SK-N-SH (cell line): ENCODE results near the gene HDHD2. TPM values are rescaled to one million over a fixed set of nuclear protein-coding genes. Genes with fewer than 3 reads are reported as not detected.

Source experiments
- CTCF ChIA-PET: fragments of 300-600, 350-600 bp; formaldehyde crosslinking; extraction: SDS; loops from one replicate; lab custom pipeline; 2021; lab: Yijun Ruan, JAX
- POLR2A ChIA-PET: fragments of 350-600 bp; sonication (Branson Sonifier 250); formaldehyde crosslinking; extraction: SDS; loops from one replicate; lab custom pipeline; 2020; ENCODE audit warnings: antibody characterized with exemption, inconsistent platforms; lab: Yijun Ruan, JAX
- DNase-seq: peaks from one replicate; pipeline ENCODE4 v3.0.0; 2012
- H2AFZ ChIP-seq: fragments of 200-600 bp; sonication (generic); 2 replicates; pipeline ENCODE4 v1.8.1; 2016; ENCODE audit warnings: antibody characterized with exemption, mild to moderate bottlenecking, low read depth
- H3F3A ChIP-seq: fragments of 200-600 bp; sonication (generic); replicated peaks from 2 replicates; pipeline ENCODE3; 2016; ENCODE audit warnings: antibody characterized with exemption, mild to moderate bottlenecking; ENCODE audit not compliant: insufficient read depth
- H3K27ac ChIP-seq, 2 experiments: fragments of 200-500 bp in 1 of 2; fragments of 200-600 bp in 1 of 2; sonication (Bioruptor generic) in 1 of 2; sonication (generic), shearing (Covaris generic) in 1 of 2; 2 replicates each; pipeline versions ENCODE4 v1.5.1 to v1.6.1; 2014 to 2016; ENCODE audit warnings: low read depth in 2 of 2, inconsistent platforms in 1 of 2, low read length in 1 of 2, mild to moderate bottlenecking in 1 of 2, mixed read lengths in 1 of 2
- H3K27me3 ChIP-seq: fragments of 200-600 bp; sonication (generic), shearing (Covaris generic); 2 replicates; pipeline ENCODE4 v1.6.1; 2016; ENCODE audit warnings: mixed run types; ENCODE audit not compliant: insufficient read depth
- H3K36me3 ChIP-seq, 2 experiments: fragments of 200-500 bp in 1 of 2; fragments of 200-600 bp in 1 of 2; sonication (Bioruptor generic) in 1 of 2; sonication (generic) in 1 of 2; replicated peaks in 1 of 2; 2 replicates each; pipeline versions ENCODE3 to v1.5.1; 2014 to 2016; ENCODE audit warnings: low read length in 1 of 2, mild to moderate bottlenecking in 1 of 2; ENCODE audit not compliant: insufficient read depth in 2 of 2, control insufficient read depth in 1 of 2
- H3K4me1 ChIP-seq, 2 experiments: fragments of 200-500 bp in 1 of 2; fragments of 200-600 bp in 1 of 2; sonication (Bioruptor generic) in 1 of 2; sonication (generic), shearing (Covaris generic) in 1 of 2; 2 replicates each; pipeline versions ENCODE4 v1.5.1 to v1.6.1; 2014 to 2016; ENCODE audit warnings: low read depth in 1 of 2, low read length in 1 of 2, mixed run types in 1 of 2; ENCODE audit not compliant: insufficient read depth in 2 of 2, control insufficient read depth in 1 of 2
- H3K4me2 ChIP-seq: fragments of 200-600 bp; sonication (generic), shearing (Covaris generic); 2 replicates; pipeline ENCODE4 v1.6.1; 2017; ENCODE audit warnings: mixed run types
- H3K4me3 ChIP-seq, 2 experiments: fragments of 200-500 bp in 1 of 2; fragments of 200-600 bp in 1 of 2; sonication (Bioruptor generic) in 1 of 2; sonication (generic), shearing (Covaris generic) in 1 of 2; 2 replicates each; pipeline versions ENCODE4 v1.5.1 to v1.8.1; 2014 to 2016; ENCODE audit warnings: low read depth in 2 of 2, inconsistent platforms in 1 of 2, low read length in 1 of 2, mild to moderate bottlenecking in 1 of 2, mixed read lengths in 1 of 2, moderate library complexity in 1 of 2
- H3K79me2 ChIP-seq: fragments of 200-600 bp; sonication (generic); 2 replicates; pipeline ENCODE4 v1.8.1; 2017; ENCODE audit warnings: mild to moderate bottlenecking; ENCODE audit not compliant: insufficient read depth
- H3K9ac ChIP-seq: fragments of 200-600 bp; sonication (generic); 2 replicates; pipeline ENCODE4 v1.6.1; 2017; ENCODE audit warnings: mixed run types
- H3K9me2 ChIP-seq: fragments of 200-600 bp; sonication (generic); 2 replicates; pipeline ENCODE4 v1.6.1; 2017; ENCODE audit warnings: mixed run types
- H3K9me3 ChIP-seq: fragments of 200-600 bp; sonication (generic); 2 replicates; pipeline ENCODE4 v1.6.1; 2017; ENCODE audit warnings: mixed run types, mild to moderate bottlenecking, moderate library complexity
- H4K20me1 ChIP-seq: fragments of 200-600 bp; sonication (generic); 2 replicates; pipeline ENCODE4 v1.6.1; 2017; ENCODE audit warnings: mild to moderate bottlenecking, mixed run types; ENCODE audit not compliant: insufficient read depth
- CHD2 ChIP-seq: fragments of 150-350 bp; IDR thresholded peaks from 2 replicates; pipeline ENCODE4 v1.6.1; 2018; ENCODE audit warnings: low read length; ENCODE audit not compliant: partially characterized antibody
- ELF1 ChIP-seq: IDR thresholded peaks from 2 replicates; pipeline ENCODE4 v1.4.0; 2012
- EP300 ChIP-seq, 2 experiments: IDR thresholded peaks; 2 replicates each; pipeline versions ENCODE4 v1.4.0 to v1.6.1; 2012; ENCODE audit warnings: borderline replicate concordance in 1 of 2, low read depth in 1 of 2, low read length in 1 of 2
- EZH2phosphoT487 ChIP-seq: fragments of 200-600 bp; sonication (generic); IDR thresholded peaks from 2 replicates; pipeline ENCODE4 v1.6.1; 2017; ENCODE audit warnings: low read depth, mixed run types, mild to moderate bottlenecking, antibody characterized with exemption, moderate library complexity, borderline replicate concordance
- FOSL2 ChIP-seq: IDR thresholded peaks from 2 replicates; pipeline ENCODE4 v1.4.0; 2012; ENCODE audit warnings: low read depth, mild to moderate bottlenecking, moderate library complexity, borderline replicate concordance
- FOXJ3 ChIP-seq: sonication (generic); formaldehyde crosslinking; IDR thresholded peaks from 2 replicates; pipeline ENCODE4 v1.5.1; 2020; ENCODE audit warnings: mild to moderate bottlenecking, missing genetic modification reagents
- GABPA ChIP-seq: IDR thresholded peaks from 2 replicates; pipeline ENCODE4 v1.4.0; 2012; ENCODE audit warnings: low read depth, mild to moderate bottlenecking
- GATA2 ChIP-seq: sonication (generic); formaldehyde crosslinking; IDR thresholded peaks from 2 replicates; pipeline ENCODE4 v1.5.0; 2020; ENCODE audit warnings: mild to moderate bottlenecking, missing genetic modification reagents
- NRF1 ChIP-seq: IDR thresholded peaks from 2 replicates; pipeline ENCODE4 v1.6.1; 2012; ENCODE audit warnings: low read depth, mild to moderate bottlenecking, low read length
- RAD21 ChIP-seq: IDR thresholded peaks from 2 replicates; pipeline ENCODE4 v1.6.1; 2012; ENCODE audit warnings: mild to moderate bottlenecking, low read length
- REST ChIP-seq: IDR thresholded peaks from 2 replicates; pipeline ENCODE4 v1.6.1; 2012; ENCODE audit warnings: mild to moderate bottlenecking, low read depth, low read length, moderate library complexity
- USF1 ChIP-seq: IDR thresholded peaks from 2 replicates; pipeline ENCODE4 v1.4.0; 2012; ENCODE audit warnings: low read depth, borderline replicate concordance
- USF2 ChIP-seq: fragments of 150-350 bp; IDR thresholded peaks from 2 replicates; pipeline ENCODE4 v1.6.1; 2017; ENCODE audit warnings: antibody characterized with exemption, low read length, low read depth, borderline replicate concordance
- WGBS: methylation state at CpG from one replicate; pipeline ENCODE4 v1.1.6; 2017; ENCODE audit warnings: low lambda C conversion rate; 5-methylcytosine and 5-hydroxymethylcytosine counted together
- polyA plus RNA-seq, 3 experiments: library from polyadenylated mRNA; depleted of rRNA; stranded (reverse); fragments of >200 nt; gene quantifications; 2 replicates each; pipeline ENCODE4 v1.2.3, GENCODE V29; 2012
- TF ChIP-seq, protein P1 (sequence below): fragments of 200-600 bp; sonication (generic); IDR thresholded peaks from 2 replicates; pipeline ENCODE4 v1.6.1; 2017; ENCODE audit warnings: antibody characterized with exemption, mild to moderate bottlenecking, moderate library complexity

The HDHD2 gene
- polyA plus RNA-seq, 1 of the 3 experiments (the other 2 are of a cell fraction) = 10.6 TPM

DNA sequence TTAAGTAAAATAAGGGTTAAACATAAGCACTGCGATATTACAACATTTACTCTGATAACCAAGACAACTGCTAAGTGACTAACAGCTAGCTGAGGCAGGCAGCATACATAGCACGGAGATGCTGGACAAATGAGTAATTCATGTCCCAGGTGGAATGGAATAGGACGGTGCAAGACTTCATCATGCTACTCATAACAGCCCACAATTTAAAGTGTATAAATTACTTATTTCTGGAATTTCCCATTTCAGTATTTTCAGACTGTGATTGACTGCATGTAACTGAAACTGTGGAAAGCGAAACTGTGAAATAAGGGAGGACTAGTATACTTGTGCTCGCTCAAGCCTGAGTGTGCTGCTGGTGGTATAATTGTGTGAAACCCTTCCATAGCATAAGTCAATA lies 12.9 kb upstream of the HDHD2 start:
- H3K9me2 ChIP-seq = no peaks in the 10 kb centered on the region
- H3K79me2 ChIP-seq = peaks cover 99% of the 10 kb centered on the region
- no peaks in the 10 kb centered on the region for H3F3A ChIP-seq
- H2AFZ ChIP-seq = no peak overlapping the region
- no peaks in the 10 kb centered on the region for H3K9me3 ChIP-seq
- H3K27me3 ChIP-seq = no peaks in the 10 kb centered on the region
- ChIA-PET CTCF (no interaction called here), POLR2A (no interaction called here)
- H3K4me1 ChIP-seq = peaks cover 0 to 2% of the 10 kb centered on the region in 2 experiments; a peak in 2 of 4 replicates
- TF ChIP-seq USF1 (no peak), EP300 (IDR thresholded peaks at IDR 0.05; ENCODE audit: borderline replicate concordance in 1 of 2, low read depth in 1 of 2, low read length in 1 of 2) (no peak), CHD2 (no peak), GATA2 (CRISPR knock-in tag) (no peak), RAD21 (no peak), GABPA (no peak), NRF1 (no peak), USF2 (no peak), EZH2phosphoT487 (no peak), FOSL2 (no peak), ELF1 (no peak), REST (no peak), FOXJ3 (CRISPR knock-in tag) (no peak)
- TF ChIP-seq, protein P1, sequence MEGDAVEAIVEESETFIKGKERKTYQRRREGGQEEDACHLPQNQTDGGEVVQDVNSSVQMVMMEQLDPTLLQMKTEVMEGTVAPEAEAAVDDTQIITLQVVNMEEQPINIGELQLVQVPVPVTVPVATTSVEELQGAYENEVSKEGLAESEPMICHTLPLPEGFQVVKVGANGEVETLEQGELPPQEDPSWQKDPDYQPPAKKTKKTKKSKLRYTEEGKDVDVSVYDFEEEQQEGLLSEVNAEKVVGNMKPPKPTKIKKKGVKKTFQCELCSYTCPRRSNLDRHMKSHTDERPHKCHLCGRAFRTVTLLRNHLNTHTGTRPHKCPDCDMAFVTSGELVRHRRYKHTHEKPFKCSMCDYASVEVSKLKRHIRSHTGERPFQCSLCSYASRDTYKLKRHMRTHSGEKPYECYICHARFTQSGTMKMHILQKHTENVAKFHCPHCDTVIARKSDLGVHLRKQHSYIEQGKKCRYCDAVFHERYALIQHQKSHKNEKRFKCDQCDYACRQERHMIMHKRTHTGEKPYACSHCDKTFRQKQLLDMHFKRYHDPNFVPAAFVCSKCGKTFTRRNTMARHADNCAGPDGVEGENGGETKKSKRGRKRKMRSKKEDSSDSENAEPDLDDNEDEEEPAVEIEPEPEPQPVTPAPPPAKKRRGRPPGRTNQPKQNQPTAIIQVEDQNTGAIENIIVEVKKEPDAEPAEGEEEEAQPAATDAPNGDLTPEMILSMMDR = no peak
- H3K4me2 ChIP-seq = peak overlapping the region; percentile 14; the same call in 1 of the 2 replicates
- DNase-seq = no peak
- peak overlapping the region in 1 of 2 experiments; percentile 5; a peak in 1 of 4 replicates for H3K27ac ChIP-seq
- H3K9ac ChIP-seq = no peak overlapping the region
- peaks cover 30% of the 10 kb centered on the region for H4K20me1 ChIP-seq
- H3K4me3 ChIP-seq = no peak overlapping the region; a peak in 2 of 4 replicates
- WGBS = 62% methylated on average over 5 of the region's 5 CpGs
- H3K36me3 ChIP-seq = peaks cover 4 to 6% of the 10 kb centered on the region in 2 experiments
